ENCODE data around the gene SCNN1B. TPM values are rescaled to one million over a fixed set of nuclear protein-coding genes. Genes with fewer than 3 reads are reported as not detected.
"Not testable (repeated sequence)": the region's sequence is repeated elsewhere in the genome, so short reads cannot be mapped to it uniquely, and the experiment has no call there.

Gene SCNN1B
- total RNA-seq, 1 experiment from 2014 or later = not detected

DNA sequence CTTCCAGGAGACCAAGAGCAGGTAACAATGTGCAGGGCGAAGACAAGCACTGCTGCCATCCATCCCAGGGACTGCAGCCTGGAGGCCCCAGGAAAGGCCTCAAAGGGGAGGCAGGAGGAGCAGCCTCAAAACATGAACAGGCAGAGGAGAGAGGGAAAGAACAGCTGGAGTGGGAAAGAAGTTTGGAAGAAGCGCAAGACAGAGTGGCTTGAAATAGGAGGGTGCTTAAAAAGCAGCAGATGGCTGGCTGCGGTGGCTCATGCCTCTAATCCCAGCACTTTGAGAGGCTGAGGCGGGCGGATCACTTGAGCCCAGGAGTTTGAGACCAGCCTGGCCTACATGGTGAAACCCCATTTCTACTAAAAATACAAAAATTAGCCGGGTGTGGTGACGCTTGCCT lies 98.3 kb downstream of the SCNN1B start:
- H3K36me3 ChIP-seq (ENCODE audit: insufficient read depth, low read length); H3K27me3 ChIP-seq (ENCODE audit: low read length); H3K27ac ChIP-seq (ENCODE audit: low read length): not testable (repeated sequence)

DNA sequence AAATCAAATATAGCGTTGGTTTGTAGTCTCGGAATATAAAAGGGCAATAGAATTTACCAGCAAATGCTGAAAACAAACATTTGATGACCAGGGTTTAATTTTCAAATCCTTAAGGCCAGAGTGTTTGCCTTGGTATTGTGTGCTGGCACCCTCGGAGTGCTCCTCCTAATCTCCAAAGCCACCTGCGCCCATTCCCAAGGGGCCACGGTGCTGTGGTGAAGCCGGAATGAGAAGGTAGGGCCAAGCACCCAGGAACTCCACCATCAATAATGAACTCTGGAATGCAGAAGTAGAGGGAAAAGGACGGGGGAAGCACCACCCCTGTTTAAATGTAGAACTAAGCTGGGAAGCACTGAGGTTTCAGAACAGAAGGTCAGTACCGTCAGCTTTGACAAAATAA lies 99.0 kb downstream of the SCNN1B start:
- DNase-seq = no peak
- no peaks in the 10 kb centered on the region for H3K4me1 ChIP-seq (ENCODE audit: low read length)
- H4K20me1 ChIP-seq (ENCODE audit: insufficient read depth, low read depth, low read length) = no peaks in the 10 kb centered on the region
- H3K9me3 ChIP-seq (ENCODE audit: low read length) = no peaks in the 10 kb centered on the region
- no peak overlapping the region for H2AFZ ChIP-seq (ENCODE audit: low read length)
- no peak overlapping the region for H3K4me3 ChIP-seq (ENCODE audit: low read length)
- H3K36me3 ChIP-seq (ENCODE audit: insufficient read depth, low read length) = no peaks in the 10 kb centered on the region
- no peak overlapping the region for H3K27ac ChIP-seq (ENCODE audit: low read length)
- no peaks in the 10 kb centered on the region for H3K27me3 ChIP-seq (ENCODE audit: low read length)
- H3K79me2 ChIP-seq (ENCODE audit: low read length) = no peaks in the 10 kb centered on the region
- H3K9me2 ChIP-seq (replicated peaks; ENCODE audit: insufficient read depth, low read length) = no peaks in the 10 kb centered on the region
- no peak overlapping the region for H3K9ac ChIP-seq (ENCODE audit: low read length)
- H3K4me2 ChIP-seq (ENCODE audit: low read depth, low read length, poor library complexity, severe bottlenecking) = no peak overlapping the region

More for the DNA sequence above, 98.3 kb downstream of the SCNN1B start:
- not testable (repeated sequence) for H2AFZ ChIP-seq (ENCODE audit: low read length); H3K4me2 ChIP-seq (ENCODE audit: low read depth, low read length, poor library complexity, severe bottlenecking); DNase-seq; H3K79me2 ChIP-seq (ENCODE audit: low read length); H3K9me3 ChIP-seq (ENCODE audit: low read length); H3K9me2 ChIP-seq (replicated peaks; ENCODE audit: insufficient read depth, low read length); H3K4me1 ChIP-seq (ENCODE audit: low read length); H3K4me3 ChIP-seq (ENCODE audit: low read length); H3K9ac ChIP-seq (ENCODE audit: low read length); H4K20me1 ChIP-seq (ENCODE audit: insufficient read depth, low read depth, low read length)

DNA sequence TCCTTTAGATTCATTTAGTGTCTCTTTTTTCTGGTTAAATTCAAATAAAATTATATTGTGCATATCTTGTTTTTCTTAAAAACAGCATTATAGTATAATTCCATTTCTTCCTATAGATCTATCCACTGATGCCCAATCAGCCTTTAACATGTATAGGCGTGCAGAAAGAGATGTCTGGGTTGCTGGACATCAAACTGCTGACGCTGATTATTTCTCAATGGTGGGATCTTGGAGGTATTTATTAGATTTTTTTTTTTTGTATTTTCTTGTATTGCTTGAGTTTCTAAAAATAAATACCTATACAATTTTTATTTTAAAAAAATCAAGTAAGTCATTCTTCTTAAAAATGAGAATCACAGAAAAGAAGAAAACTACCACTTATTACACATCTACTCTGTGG lies 100.0 kb downstream of the SCNN1B start:
- Histone ChIP-seq H3K4me3 (ENCODE audit: low read length) (no peak overlapping the region), H2AFZ (ENCODE audit: low read length) (no peak overlapping the region), H3K4me1 (ENCODE audit: low read length) (no peaks in the 10 kb centered on the region), H3K27me3 (ENCODE audit: low read length) (no peaks in the 10 kb centered on the region), H3K27ac (ENCODE audit: low read length) (no peak overlapping the region), H3K4me2 (ENCODE audit: low read depth, low read length, poor library complexity, severe bottlenecking) (no peak overlapping the region), H3K36me3 (ENCODE audit: insufficient read depth, low read length) (no peaks in the 10 kb centered on the region), H3K9me3 (ENCODE audit: low read length) (no peaks in the 10 kb centered on the region), H3K9ac (ENCODE audit: low read length) (no peak overlapping the region), H4K20me1 (ENCODE audit: insufficient read depth, low read depth, low read length) (no peaks in the 10 kb centered on the region), H3K79me2 (ENCODE audit: low read length) (no peaks in the 10 kb centered on the region), H3K9me2 (replicated peaks; ENCODE audit: insufficient read depth, low read length) (no peaks in the 10 kb centered on the region)
- no peak for DNase-seq

DNA sequence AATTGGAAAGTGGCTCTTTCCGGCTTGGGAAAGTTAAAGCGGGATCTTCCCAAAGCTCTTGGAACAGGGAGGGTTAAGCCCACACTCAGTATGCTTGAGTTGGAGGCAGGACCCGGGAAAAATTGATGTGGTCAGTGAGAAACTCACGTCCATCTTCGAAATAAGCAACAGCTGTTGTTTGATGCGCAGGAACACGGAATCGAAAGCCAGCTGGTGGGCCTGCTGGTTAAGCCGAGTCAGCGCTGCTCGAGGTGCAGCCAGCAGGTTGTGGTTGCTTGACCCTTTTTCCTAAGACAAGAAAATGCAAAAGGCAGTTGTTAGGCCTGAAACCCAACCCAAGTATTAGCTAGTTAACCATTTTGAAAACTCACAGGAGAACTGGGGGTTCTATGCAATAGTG lies 101.4 kb downstream of the SCNN1B start:
- no peak overlapping the region for H3K9ac ChIP-seq (ENCODE audit: low read length)
- no peaks in the 10 kb centered on the region for H3K9me3 ChIP-seq (ENCODE audit: low read length)
- H4K20me1 ChIP-seq (ENCODE audit: insufficient read depth, low read depth, low read length) = no peaks in the 10 kb centered on the region
- H3K27ac ChIP-seq (ENCODE audit: low read length) = no peak overlapping the region
- no peaks in the 10 kb centered on the region for H3K4me1 ChIP-seq (ENCODE audit: low read length)
- no peaks in the 10 kb centered on the region for H3K9me2 ChIP-seq (replicated peaks; ENCODE audit: insufficient read depth, low read length)
- H3K36me3 ChIP-seq (ENCODE audit: insufficient read depth, low read length) = no peaks in the 10 kb centered on the region
- H3K4me3 ChIP-seq (ENCODE audit: low read length) = no peak overlapping the region
- H3K4me2 ChIP-seq (ENCODE audit: low read depth, low read length, poor library complexity, severe bottlenecking) = no peak overlapping the region
- no peaks in the 10 kb centered on the region for H3K79me2 ChIP-seq (ENCODE audit: low read length)
- H3K27me3 ChIP-seq (ENCODE audit: low read length) = no peaks in the 10 kb centered on the region
- H2AFZ ChIP-seq (ENCODE audit: low read length) = no peak overlapping the region
- no peak for DNase-seq

DNA sequence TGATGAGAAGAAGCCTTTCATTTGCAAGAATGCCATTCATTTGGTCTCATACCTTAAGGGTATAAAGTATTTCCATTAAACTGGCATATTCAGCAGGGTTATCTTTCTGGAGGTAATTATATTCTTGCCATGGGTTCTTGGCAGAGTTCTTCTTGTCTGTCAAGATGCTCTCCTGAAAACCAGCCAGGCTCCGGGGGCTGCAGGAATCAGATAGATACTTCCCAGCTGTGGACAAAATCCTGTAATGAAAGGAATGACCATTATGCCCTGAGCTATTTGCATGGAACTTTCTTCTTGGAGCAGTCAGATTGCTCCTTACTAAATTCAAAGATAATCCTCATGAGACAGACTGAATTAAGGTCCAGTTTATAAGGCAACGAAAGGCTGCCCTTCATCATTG lies 103.9 kb downstream of the SCNN1B start:
- H3K4me2 ChIP-seq (ENCODE audit: low read depth, low read length, poor library complexity, severe bottlenecking) = no peak overlapping the region
- DNase-seq = no peak
- H3K9ac ChIP-seq (ENCODE audit: low read length) = no peak overlapping the region
- H3K27ac ChIP-seq (ENCODE audit: low read length) = no peak overlapping the region
- H3K27me3 ChIP-seq (ENCODE audit: low read length) = no peaks in the 10 kb centered on the region
- no peaks in the 10 kb centered on the region for H3K36me3 ChIP-seq (ENCODE audit: insufficient read depth, low read length)
- no peak overlapping the region for H2AFZ ChIP-seq (ENCODE audit: low read length)
- H3K9me3 ChIP-seq (ENCODE audit: low read length) = no peaks in the 10 kb centered on the region
- H3K9me2 ChIP-seq (replicated peaks; ENCODE audit: insufficient read depth, low read length) = no peaks in the 10 kb centered on the region
- no peaks in the 10 kb centered on the region for H3K79me2 ChIP-seq (ENCODE audit: low read length)
- no peaks in the 10 kb centered on the region for H4K20me1 ChIP-seq (ENCODE audit: insufficient read depth, low read depth, low read length)
- no peaks in the 10 kb centered on the region for H3K4me1 ChIP-seq (ENCODE audit: low read length)
- H3K4me3 ChIP-seq (ENCODE audit: low read length) = no peak overlapping the region

DNA sequence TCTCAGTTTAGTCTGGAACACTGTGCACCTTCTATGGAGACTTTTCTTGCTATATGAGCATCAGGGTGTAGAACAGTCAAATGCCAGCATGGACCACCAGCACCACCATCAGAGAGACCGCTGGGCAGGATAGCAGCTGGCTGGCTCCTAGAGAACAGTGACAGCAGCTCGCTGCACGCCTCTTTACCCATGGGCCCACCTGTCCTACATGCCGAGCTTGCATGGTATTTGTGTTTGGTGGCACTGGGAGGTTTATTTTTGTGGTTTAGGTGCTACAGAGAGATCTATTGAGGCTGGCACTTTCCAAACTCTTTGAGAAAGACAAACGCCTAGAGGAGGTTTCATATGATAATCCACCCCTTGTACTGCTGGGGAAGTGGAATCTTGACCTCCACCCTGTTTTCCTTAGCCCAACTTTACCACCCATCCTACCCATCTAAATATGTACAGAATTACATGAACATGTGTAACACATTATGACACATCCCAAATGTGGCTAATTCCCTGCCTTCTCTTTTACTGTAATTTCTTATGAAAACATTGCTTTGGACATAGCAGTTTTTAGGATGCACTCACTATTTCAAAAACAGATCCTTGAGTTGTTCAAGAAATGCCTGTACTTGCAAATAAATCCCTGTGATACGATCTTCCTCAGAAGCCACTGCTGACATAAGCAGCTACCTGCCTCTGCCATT lies 104.6 kb downstream of the SCNN1B start:
- H3K9me2 ChIP-seq (replicated peaks; ENCODE audit: insufficient read depth, low read length) = no peaks in the 10 kb centered on the region
- H3K36me3 ChIP-seq (ENCODE audit: insufficient read depth, low read length) = no peaks in the 10 kb centered on the region
- no peak overlapping the region for H3K9ac ChIP-seq (ENCODE audit: low read length)
- H3K4me2 ChIP-seq (ENCODE audit: low read depth, low read length, poor library complexity, severe bottlenecking) = no peak overlapping the region
- H3K9me3 ChIP-seq (ENCODE audit: low read length) = no peaks in the 10 kb centered on the region
- H3K79me2 ChIP-seq (ENCODE audit: low read length) = no peaks in the 10 kb centered on the region
- DNase-seq = no peak
- H3K27ac ChIP-seq (ENCODE audit: low read length) = no peak overlapping the region
- no peaks in the 10 kb centered on the region for H3K4me1 ChIP-seq (ENCODE audit: low read length)
- no peaks in the 10 kb centered on the region for H4K20me1 ChIP-seq (ENCODE audit: insufficient read depth, low read depth, low read length)
- H3K27me3 ChIP-seq (ENCODE audit: low read length) = no peaks in the 10 kb centered on the region
- no peak overlapping the region for H3K4me3 ChIP-seq (ENCODE audit: low read length)
- no peak overlapping the region for H2AFZ ChIP-seq (ENCODE audit: low read length)

DNA sequence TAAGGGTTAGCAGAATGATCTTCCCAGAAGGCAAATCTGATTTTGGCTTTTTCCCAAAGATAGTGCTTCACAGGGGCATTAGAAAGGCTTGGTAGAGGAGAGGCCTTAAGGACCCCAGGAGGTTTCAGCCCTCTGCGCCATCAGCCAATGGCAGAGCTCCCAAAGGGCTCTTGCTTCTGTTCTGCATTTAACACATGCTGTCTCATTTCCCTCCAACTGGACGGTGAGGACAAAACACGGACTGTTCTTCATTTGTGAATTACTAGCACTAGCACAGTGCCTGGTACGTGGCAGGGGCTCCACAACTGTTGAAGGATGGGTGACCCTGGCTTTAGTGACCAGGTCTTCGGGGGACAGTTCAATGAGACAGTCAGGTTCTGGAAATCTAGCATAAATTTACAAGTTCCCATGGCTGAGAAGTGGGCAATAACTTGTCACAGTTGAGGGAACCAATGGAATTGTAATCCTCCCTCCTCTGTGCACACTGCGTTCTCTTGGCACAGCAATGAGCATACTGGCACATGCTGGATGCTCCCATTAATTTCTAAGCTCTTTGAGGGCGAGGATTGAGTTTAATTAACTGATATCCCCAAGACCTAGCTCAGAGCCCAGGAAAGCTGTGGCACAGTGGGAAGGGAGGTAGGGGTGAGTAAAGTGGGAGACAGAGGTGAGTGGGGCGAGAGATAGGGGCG lies 105.5 kb downstream of the SCNN1B start:
- no peaks in the 10 kb centered on the region for H3K79me2 ChIP-seq (ENCODE audit: low read length)
- no peaks in the 10 kb centered on the region for H3K27me3 ChIP-seq (ENCODE audit: low read length)
- H3K36me3 ChIP-seq (ENCODE audit: insufficient read depth, low read length) = no peaks in the 10 kb centered on the region
- H4K20me1 ChIP-seq (ENCODE audit: insufficient read depth, low read depth, low read length) = no peaks in the 10 kb centered on the region
- no peak overlapping the region for H3K4me2 ChIP-seq (ENCODE audit: low read depth, low read length, poor library complexity, severe bottlenecking)
- H3K9me2 ChIP-seq (replicated peaks; ENCODE audit: insufficient read depth, low read length) = no peaks in the 10 kb centered on the region
- no peak for DNase-seq
- H3K4me1 ChIP-seq (ENCODE audit: low read length) = no peaks in the 10 kb centered on the region
- H3K27ac ChIP-seq (ENCODE audit: low read length) = no peak overlapping the region
- no peak overlapping the region for H3K4me3 ChIP-seq (ENCODE audit: low read length)
- H2AFZ ChIP-seq (ENCODE audit: low read length) = no peak overlapping the region
- no peaks in the 10 kb centered on the region for H3K9me3 ChIP-seq (ENCODE audit: low read length)
- no peak overlapping the region for H3K9ac ChIP-seq (ENCODE audit: low read length)

DNA sequence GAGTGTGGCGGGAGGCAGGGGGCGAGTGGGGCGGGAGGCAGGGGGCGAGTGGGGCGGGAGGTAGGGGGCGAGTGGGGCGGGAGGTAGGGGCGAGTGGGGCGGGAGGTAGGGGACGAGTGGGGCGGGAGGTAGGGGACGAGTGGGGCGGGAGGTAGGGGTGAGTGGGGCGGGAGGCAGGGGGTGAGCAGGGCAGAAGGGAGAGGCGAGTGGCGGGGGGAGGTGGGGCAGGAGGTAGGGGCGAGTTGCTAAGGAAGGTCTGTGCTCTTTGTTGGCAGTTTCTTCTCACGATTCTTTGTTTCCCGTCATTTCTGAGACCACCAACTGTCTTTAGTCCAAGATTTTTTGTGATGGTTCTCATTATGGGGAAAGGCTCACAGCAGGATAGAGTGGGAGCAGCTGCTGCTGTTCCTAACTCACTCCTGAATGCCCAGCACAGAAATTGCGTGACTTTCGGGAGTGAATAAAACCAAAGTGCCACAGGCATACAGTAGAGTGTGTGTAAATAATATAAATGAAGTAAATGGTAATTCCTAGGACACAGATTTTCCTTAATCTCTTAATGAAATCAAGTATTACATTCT lies 106.2 kb downstream of the SCNN1B start:
- Histone ChIP-seq H3K9me3 (ENCODE audit: low read length) (no peaks in the 10 kb centered on the region), H3K9me2 (replicated peaks; ENCODE audit: insufficient read depth, low read length) (no peaks in the 10 kb centered on the region), H3K27ac (ENCODE audit: low read length) (no peak overlapping the region), H3K27me3 (ENCODE audit: low read length) (no peaks in the 10 kb centered on the region), H3K36me3 (ENCODE audit: insufficient read depth, low read length) (no peaks in the 10 kb centered on the region), H2AFZ (ENCODE audit: low read length) (no peak overlapping the region), H4K20me1 (ENCODE audit: insufficient read depth, low read depth, low read length) (no peaks in the 10 kb centered on the region), H3K9ac (ENCODE audit: low read length) (no peak overlapping the region), H3K4me1 (ENCODE audit: low read length) (no peaks in the 10 kb centered on the region), H3K4me2 (ENCODE audit: low read depth, low read length, poor library complexity, severe bottlenecking) (no peak overlapping the region), H3K79me2 (ENCODE audit: low read length) (no peaks in the 10 kb centered on the region), H3K4me3 (ENCODE audit: low read length) (no peak overlapping the region)
- no peak for DNase-seq
